UCSD-AML1 (cell line): ENCODE results near the gene SLC38A8.
A peak's percentile ranks its signal among the peaks of the same experiment; 100 is the strongest.

ENCODE experiments used
- DNase-seq: peaks from one replicate; lab custom pipeline; 2025; ENCODE audit not compliant: unreplicated experiment; lab: John Stamatoyannopoulos, UW

The SLC38A8 gene

DNA sequence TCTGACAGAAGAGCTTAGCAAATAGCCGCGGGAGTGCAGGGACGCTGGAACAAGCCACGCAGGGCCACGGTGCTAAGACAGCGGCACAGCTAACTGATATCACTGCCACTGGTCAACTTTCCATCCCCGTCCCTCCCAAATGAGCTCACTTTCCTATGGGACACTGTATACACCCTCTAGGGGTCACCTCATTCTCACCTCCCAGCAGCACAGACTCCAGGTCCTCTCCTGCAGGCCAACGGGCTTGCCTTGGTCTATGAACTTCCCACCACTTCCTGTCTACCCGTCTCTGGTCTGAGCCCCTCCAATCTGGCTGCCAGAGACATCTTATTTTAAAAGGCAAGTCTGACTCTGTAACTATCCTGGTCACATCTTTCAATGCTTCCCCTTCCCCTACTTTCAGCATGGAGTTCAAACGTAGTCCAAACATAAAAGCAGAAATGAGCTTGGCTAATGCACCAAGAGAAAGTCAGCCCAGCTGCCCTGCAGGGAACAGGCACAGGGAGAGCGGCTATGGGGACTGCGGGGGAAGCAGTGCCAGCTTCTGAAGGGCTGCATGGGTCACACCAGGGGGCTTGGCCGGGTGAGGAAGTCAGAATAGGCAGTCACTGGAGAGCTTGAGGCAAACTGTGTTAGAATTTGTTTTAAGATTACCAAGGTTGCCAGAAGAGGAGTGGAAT lies 26.3 kb upstream of the SLC38A8 start:
- DNase-seq = no peak

DNA sequence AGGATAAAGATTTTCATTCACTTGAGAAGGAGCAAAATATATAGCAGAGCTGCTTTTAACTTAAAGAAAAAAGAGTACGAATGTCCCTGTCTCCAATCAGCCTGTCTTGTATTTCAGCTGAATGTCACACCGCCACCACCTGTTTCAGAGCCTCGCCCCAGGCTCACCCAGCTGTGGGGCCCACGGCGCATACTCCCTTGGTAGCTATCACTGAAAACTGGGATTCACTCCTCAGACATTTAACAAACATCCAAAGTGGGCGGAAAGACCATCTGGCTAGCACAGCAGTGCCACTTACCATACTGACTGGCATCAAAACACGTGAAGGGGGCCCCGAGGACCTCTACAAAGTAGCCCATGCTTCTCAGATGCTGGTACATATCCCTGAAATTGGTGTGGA lies 25.4 kb upstream of the SLC38A8 start:
- no peak for DNase-seq

DNA sequence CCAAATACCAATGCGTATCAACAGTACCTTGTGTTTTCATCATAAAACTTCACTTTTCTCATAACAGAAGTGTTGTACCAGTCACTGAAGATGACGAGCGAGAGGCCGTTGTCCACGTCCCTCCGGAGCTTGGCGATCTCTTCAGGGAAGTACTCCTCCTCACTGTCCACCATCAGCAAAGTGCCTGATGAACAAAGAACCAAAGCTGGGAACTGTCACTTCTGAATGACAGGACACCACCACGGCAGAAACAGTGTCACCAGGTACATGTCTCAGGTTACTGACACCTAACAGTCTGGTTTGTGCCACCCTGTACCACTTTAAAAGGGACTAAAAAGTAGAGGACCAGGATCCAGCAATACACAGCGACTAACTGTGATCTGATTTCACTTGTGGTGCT lies 25.0 kb upstream of the SLC38A8 start:
- no peak for DNase-seq

DNA sequence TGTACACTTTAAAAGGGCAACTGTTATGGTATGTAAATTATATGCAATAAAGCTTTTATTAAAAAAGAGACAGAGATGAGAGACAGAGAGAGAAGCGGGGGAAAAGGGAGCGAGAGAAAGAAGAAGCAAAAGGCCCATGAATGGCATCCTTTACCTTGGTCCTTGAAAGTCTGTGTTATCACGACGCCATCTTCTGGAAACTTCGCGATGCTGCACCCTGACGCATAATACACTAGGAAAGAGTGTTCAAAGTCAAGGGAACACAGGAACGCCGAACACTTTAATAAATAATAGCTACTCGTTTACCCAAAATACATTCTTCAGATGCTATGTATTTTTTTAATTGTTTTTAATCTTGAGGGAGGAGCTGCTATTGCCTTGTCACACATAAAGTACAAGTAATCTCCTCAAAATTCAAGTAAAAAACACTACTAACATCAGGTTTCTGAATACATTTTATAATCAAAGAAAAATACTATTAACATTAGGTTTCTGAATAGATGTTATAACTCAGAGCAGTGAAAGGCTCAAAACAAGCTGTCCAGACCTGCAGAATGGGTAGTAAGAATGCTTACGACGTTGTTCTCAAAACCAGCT lies 23.0 kb upstream of the SLC38A8 start:
- DNase-seq = peak; percentile 28

DNA sequence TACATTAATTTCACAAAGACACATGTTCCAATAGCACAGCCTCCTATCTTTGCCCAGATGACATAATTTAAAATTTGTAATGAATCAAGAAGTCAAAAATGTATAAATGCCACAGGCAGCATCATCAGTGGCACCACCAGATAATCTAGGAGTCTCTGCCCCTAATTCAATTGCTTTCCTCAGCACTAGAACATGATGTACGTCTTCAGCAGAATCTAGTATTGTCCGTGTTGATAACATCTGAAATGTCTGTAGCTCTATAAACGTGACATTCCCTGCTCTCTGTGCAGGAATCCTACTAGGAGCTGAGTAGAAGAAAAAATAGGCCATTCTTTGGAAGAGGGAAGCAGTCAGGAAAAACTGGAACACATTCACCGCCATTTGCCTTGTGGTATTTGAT lies 21.4 kb upstream of the SLC38A8 start:
- no peak for DNase-seq

DNA sequence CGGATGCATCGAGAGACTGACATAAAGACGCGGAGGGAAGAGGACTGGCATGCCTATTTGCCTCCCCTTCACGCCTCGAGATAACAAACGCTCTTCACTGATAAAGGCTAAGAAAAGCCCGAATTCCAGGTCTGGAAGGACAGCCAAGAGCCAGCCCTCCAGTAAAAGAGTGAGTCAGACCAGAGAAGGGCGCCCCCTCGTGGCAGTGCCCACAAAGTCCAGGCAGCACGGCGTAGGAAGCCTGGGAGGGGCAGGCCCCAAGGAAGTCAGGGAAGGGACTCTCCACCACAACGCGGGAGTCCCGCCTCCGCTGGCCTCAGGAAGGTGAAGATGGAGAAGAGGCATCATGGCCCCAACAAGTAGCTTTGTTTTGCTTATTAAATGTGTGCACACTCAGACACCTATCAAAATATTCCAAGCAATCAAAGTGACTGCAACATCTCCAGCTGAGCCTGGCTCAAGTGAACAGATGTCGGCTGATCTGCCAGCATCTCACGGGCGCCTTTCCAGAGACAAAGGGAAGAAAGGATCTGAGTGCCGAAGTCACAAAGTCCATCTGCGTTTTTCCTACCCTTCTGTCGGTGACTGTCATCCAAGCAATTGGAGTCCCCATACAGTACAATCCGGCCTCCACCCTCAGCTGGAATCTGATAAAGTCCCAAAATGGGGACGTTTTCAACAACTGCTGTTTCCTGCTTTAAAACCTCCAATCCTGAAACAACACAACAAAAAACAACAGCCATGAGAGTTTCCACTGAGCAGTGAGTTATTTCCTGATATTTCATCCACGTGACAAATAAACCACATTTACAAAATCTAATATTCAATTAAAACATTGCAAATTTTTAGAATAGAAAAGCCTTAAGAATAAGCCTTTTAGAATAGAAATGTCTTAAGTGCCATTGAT lies 20.4 kb upstream of the SLC38A8 start:
- DNase-seq = peak; percentile 73

DNA sequence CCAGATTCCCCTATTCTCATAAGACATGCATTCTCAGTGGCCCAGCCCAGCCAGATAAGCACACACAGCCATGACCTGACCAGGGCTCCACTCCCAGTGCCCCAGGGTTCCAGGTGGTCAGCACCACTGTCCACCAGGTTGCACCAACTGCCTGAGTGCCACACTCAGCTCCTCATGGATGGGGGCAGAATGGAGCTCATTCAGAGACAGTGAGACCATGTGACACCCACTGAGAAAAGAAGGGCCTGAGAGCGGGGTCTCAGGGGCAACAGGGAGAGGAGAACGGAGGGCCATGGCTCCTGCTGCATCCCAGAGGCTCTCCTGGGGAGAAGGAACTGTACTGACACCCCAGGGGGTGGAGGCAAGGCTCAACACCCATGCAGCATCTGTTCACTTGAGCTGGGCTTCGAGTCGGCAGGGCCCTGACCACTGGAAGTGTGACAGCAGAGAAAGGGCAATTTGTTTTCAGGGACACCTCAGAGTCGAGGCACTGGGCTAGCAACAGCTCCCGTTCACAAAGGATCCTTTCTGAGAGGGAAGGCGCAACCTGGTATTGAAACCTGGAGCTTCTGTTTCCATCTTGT lies 18.7 kb upstream of the SLC38A8 start:
- no peak for DNase-seq

DNA sequence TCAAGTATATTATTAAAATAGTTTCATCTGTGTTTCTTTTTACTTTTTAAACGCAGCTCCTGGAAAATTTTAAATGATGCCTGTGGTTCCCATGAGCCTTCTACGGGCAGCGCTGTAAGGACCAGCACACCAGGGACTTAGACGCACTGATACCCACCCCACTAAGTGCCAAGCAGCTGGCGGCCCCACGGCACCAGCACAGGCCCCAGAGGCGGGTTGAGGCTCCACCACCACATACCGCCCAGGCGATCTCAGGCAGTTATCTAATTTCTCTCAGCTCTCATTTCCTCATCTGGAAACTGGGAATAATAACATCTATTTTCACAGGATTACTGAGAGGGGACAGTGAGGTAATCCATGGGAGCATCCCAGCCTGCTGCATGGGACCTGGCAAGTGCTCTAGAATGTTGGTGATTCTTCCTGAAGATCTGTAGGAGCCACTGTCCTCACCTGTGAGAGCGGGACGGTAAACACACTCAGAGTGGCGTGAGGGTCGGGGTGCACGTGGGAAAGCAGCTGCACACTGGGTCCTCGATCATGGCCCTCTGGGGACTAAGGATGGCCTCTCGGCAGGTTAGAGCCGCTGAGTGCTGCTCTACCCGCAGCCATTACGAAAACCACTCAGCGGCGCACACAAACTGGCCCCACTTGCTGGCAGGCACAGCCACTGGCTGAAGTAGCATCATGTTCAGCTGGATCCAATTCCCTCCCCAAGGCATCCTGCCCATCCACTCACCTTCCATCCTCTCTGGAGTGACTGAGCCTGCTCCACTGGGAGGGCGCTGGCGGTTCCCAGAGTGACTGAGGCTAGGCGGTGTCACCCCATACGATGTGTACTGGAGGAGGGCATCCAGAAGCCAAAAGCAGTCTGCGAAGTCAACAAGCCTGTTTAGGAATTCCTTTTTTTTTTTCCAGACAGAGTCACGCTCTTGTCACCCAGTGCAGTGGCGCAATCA lies 17.6 kb upstream of the SLC38A8 start:
- DNase-seq = no peak

DNA sequence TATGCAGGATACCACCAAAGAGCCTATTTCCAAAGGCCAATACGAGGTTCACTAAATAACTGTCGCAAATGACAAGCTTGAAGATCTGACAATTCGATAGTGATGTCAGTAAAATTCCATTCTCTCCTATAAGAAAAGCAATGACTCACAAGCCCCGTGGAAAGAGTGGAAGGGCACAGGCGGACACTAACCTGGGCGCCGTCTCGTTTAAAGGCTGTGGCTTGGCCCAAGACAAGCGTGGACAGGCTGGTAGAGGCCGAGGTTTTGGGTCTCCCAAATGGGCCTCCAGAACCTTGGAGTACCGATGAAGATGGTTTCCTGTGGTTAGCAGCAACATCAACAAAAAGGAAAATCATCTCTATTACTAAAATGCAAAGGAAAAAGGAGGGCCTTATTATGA lies 16.5 kb upstream of the SLC38A8 start:
- DNase-seq = no peak

DNA sequence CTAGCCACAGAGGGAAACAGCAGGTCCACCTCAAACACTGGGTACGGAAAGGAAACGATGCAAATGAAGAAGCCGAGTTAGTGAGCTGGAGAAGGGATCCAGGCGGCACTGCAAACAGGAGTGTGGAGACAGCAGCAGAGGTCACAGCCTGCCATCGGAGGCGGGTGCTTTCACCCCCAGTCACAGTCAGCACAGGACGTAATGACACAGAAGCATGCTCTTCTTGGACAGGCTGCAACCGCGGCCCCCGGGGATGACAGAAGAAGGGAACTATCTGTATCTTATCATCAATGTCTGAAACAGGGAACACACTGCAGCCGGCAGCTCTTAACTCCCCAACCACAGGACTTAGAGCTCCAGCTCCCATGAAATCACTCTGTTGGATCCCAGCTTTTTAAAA lies 16.1 kb upstream of the SLC38A8 start:
- no peak for DNase-seq

DNA sequence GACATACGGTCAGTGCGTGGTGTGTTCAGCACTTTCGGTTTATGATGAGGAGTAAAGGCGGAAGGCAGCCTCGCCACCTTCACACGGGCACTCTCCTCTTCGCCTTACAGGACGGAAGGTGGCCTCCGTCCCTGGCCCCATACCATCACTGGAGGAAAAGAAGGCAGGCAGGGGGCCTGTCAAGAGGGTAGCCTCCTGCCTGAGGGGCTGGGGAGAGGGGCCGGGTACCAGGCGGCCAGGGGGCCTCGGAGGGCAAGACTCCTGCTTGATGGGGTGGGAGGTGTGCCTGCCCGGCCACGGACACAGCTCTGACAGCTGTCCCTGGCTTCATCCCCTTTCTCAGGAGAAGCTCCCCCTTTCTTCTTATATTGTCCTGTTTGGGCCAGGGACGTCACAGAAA lies 15.6 kb upstream of the SLC38A8 start:
- DNase-seq = no peak

DNA sequence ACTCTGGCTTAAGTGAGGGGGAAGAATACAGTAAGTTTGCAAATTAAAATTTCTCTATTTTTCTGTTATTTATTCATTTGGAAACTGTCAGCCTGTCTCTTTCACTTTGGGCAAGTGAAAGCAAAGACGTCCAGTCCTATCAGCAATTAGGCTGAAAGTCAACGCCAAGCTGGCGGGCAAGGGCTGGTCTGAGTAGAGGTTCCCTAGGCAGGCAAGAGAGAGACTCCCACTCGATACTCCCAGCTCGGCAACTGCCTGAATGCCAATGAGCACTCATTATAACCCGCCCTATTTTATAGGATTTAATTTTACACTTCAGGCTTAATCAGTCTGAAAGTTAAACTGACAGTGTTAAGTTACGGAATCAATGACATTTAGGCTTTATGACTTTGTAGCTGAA lies 14.3 kb upstream of the SLC38A8 start:
- no peak for DNase-seq

DNA sequence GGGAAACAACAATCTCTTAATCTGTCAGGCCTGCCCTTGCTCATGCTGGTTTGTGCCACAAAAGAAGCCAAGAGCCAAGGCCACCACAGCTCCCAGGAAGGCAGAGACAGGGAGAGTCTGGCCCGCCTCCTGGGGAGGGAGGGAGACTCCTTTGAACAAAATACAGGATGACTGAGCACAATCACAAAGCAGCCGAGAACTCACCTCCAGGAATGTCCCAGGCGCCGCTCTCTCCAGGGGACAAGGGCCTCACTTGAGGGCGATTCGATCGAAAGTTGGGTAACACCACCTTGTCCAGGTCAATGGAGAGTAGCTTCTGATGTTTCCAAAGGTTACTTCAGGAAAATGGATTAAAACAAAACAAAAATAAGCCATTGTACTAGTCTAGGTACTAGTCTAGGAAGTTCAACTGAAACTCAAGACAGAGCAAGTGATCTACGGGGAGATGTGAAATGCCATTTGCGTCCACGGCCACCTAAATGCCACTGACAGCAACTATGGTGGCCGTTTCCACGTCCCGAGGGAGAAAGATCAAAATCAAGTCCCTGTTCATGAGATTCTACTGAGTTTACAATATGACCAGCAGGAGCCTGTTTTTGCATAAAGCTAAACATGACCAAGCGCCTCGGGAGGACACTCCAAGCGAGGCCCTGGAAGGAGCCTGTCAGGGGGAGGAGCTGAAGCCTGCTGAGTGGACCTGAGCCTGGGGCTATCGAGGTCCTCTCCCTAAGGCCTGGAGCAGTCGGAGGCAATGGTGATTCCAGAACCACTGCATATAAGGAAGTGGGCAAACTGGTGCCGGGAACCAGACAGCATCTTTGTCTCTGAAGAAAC lies 13.4 kb upstream of the SLC38A8 start:
- no peak for DNase-seq

DNA sequence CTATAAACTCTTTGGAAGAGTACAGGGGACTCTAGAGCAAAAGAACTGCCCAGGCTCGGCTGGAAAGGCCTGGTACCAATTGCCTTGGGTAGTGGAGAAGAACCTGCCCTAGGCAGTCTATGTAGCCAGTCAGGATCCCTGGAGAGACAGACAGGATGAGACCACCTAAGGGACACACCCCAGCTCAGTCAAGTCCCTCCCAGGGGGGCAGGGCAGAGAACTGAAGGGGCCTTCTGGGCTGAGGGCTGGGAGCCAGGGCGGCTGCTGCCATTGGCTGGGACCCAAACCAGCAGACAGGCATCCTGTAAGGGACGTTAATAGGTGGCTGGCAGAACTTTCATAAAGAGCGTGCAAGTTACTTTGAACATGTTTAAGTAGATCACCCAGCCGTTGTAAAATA lies 12.8 kb upstream of the SLC38A8 start:
- no peak for DNase-seq

DNA sequence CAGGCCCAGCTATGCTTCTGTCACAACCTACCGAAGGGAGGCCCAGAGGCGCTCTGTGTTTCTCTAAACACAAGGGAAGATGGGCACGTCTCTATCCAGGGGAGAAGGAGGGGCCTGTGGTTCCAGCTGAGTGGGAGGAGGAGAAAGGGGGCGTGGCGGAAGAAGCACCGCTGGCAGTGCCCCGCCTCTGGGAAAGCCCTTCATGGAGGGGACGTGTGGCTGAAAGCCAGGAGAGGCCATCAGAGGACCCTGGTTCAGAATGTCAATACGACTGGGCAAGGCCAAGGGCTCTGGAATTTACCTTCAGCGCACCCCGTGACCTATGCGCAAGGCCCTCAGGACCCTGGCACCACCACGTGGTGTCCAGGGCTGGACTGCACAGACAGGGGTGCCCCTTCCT lies 12.3 kb upstream of the SLC38A8 start:
- DNase-seq = no peak

DNA sequence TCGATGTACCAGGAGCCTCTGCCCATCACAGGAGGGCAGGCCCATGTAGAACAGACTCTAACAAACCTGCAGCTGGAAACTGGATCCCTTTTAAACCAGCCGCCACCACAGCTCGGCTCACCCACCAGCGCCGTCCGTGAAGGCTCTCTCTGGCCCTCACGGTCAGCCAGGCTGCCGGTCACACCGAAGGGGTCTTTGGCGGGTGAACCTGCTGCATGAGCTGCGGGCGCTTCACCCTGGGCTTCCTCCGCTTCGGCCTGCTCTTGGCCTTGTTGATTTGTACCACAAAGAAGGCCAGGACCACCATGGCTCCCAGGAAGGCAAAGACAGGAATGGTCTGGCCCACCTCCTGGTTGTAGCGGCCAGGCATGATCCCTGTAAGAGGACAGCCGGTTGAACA lies 11.7 kb upstream of the SLC38A8 start:
- no peak for DNase-seq

DNA sequence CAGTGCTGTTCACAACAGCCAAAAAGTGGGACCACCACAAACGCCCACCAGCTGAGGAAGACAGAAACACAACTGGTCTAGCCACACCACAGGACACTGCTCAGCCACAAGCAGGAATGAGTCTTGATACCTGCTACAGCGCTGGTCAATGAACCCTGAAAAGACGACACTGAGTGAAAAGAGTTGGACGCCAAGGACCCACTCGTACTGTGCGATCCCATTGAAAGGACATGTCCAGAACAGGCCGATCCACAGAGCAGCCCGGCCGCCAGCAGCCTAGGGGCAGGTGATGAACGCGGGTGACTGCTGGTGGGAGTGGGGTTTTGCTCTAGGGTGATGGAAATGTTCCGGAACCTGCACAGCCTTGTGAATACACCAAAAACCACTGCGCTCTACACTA lies 10.6 kb upstream of the SLC38A8 start:
- no peak for DNase-seq

DNA sequence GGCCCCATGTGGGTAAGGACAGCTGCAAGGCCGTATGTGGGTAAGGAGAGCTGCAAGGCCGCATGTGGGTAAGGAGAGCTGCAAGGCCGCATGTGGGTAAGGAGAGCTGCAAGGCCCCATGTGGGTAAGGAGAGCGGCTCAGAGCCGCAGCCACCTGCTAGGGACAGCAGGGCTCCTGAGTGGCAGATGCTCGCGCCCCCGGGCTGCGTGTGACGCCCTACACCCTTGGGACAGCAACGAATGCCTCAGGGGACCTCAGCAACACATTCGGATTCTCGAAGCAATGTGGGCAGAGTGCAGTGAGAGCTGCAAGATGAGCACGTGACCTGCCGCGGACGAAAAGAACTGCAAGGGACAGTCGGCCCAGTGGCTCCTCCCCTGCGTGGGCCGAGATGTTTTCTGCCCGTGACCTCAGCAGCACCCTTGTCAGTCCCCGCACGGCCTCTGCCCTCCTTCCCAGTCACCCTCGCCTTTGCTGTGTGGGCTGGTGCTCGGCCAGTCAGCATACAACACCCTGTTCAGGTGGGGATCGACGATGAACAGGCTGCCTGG lies 9.6 kb upstream of the SLC38A8 start:
- DNase-seq = no peak

DNA sequence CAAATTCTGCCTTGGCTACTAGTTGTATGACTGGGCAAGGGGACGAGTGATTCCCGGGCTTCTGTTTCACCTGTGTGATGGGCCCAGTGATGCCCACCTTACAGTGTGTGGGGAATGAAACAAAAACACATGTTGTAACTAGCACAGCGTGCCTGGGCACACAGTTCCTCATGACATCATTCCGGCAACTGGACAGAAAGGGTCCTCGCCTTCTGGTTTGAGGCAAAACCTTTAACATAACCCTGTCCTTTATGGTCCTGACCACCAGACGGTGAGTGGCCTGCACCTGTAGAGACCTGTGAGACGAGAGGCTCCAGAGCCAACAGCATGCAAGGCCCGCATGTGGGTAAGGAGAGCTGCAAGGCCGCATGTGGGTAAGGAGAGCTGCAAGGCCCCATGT lies 7.7 kb upstream of the SLC38A8 start:
- no peak for DNase-seq
